NK-92 (cell line): ENCODE results near the gene DNAJC11.
"Not testable (repeated sequence)": the region's sequence is repeated elsewhere in the genome, so short reads cannot be mapped to it uniquely, and the experiment has no call there.

Experiments
- DNase-seq: peaks from one replicate; lab custom pipeline; 2025; ENCODE audit not compliant: unreplicated experiment; lab: John Stamatoyannopoulos, UW

DNAJC11 gene

GRCh38 chr1:6601923-6602668, 99.5 kb downstream of the DNAJC11 start:
- no peak for DNase-seq

- no peak for DNase-seq
Measured at GRCh38 chr1:6601049-6601922, 100.3 kb downstream of the DNAJC11 start.

GRCh38 chr1:6600410-6601048, 101.1 kb downstream of the DNAJC11 start:
- DNase-seq: no peak

- DNase-seq: not testable (repeated sequence)
Measured at GRCh38 chr1:6599991-6600390, 101.6 kb downstream of the DNAJC11 start.

- no peak for DNase-seq
Measured at GRCh38 chr1:6599141-6599975, 102.3 kb downstream of the DNAJC11 start.

- no peak for DNase-seq
Measured at GRCh38 chr1:6597777-6598131, 103.9 kb downstream of the DNAJC11 start.

GRCh38 chr1:6596886-6597776, 104.5 kb downstream of the DNAJC11 start:
- no peak for DNase-seq

- DNase-seq: no peak
Measured at GRCh38 chr1:6596351-6596750, 105.3 kb downstream of the DNAJC11 start.

GRCh38 chr1:6594977-6595740, 106.5 kb downstream of the DNAJC11 start:
- DNase-seq: no peak

- no peak for DNase-seq
Measured at GRCh38 chr1:6593810-6594209, 107.8 kb downstream of the DNAJC11 start.

- DNase-seq: no peak
Measured at GRCh38 chr1:6592865-6593593, 108.6 kb downstream of the DNAJC11 start.

- no peak for DNase-seq
Measured at GRCh38 chr1:6592441-6592840, 109.2 kb downstream of the DNAJC11 start.

GRCh38 chr1:6591644-6592043, 110.0 kb downstream of the DNAJC11 start:
- no peak for DNase-seq

- no peak for DNase-seq
Measured at GRCh38 chr1:6591222-6591621, 110.4 kb downstream of the DNAJC11 start.

GRCh38 chr1:6590046-6590445, 111.6 kb downstream of the DNAJC11 start:
- no peak for DNase-seq

GRCh38 chr1:6588893-6589520, 112.6 kb downstream of the DNAJC11 start:
- DNase-seq: no peak

GRCh38 chr1:6588128-6588892, 113.3 kb downstream of the DNAJC11 start:
- DNase-seq: no peak
